GM18907 (cell line): ENCODE measurements around the gene CCDC80.
"Not testable (repeated sequence)": the region's sequence is repeated elsewhere in the genome, so short reads cannot be mapped to it uniquely, and the experiment has no call there.

Source experiments
- ATAC-seq: cut with Tn5 transposase; IDR thresholded peaks from one replicate; pipeline ENCODE4 v1.9.1; 2021; ENCODE audit warnings: mild to moderate bottlenecking, moderate library complexity; ENCODE audit not compliant: unreplicated experiment

CCDC80 gene

GRCh38 chr3:112667599-112667998, 26.7 kb upstream of the CCDC80 start:
- no peak for ATAC-seq

- not testable (repeated sequence) for ATAC-seq
Observed at GRCh38 chr3:112665009-112665408, 24.1 kb upstream of the CCDC80 start.

- ATAC-seq = no peak
Observed at GRCh38 chr3:112656043-112656442, 15.1 kb upstream of the CCDC80 start.

GRCh38 chr3:112654979-112655378, 14.0 kb upstream of the CCDC80 start:
- no peak for ATAC-seq

GRCh38 chr3:112654492-112654891, 13.5 kb upstream of the CCDC80 start:
- no peak for ATAC-seq

- no peak for ATAC-seq
Observed at GRCh38 chr3:112653881-112654300, 12.9 kb upstream of the CCDC80 start.

GRCh38 chr3:112653209-112653871, 12.4 kb upstream of the CCDC80 start:
- no peak for ATAC-seq

GRCh38 chr3:112651516-112651915, 10.6 kb upstream of the CCDC80 start:
- ATAC-seq = no peak

- ATAC-seq = no peak
Observed at GRCh38 chr3:112651071-112651470, 10.1 kb upstream of the CCDC80 start.

- ATAC-seq = no peak
Observed at GRCh38 chr3:112650482-112650881, 9.5 kb upstream of the CCDC80 start.

- no peak for ATAC-seq
Observed at GRCh38 chr3:112649478-112649735, 8.5 kb upstream of the CCDC80 start.

- ATAC-seq = no peak
Observed at GRCh38 chr3:112647122-112647521, 6.2 kb upstream of the CCDC80 start.

GRCh38 chr3:112646623-112647022, 5.7 kb upstream of the CCDC80 start:
- no peak for ATAC-seq

GRCh38 chr3:112644453-112644852, 3.5 kb upstream of the CCDC80 start:
- no peak for ATAC-seq

- no peak for ATAC-seq
Observed at GRCh38 chr3:112643621-112644240, 2.8 kb upstream of the CCDC80 start.

- ATAC-seq = peak; percentile 94
Observed at GRCh38 chr3:112642912-112643506, 2.1 kb upstream of the CCDC80 start.

GRCh38 chr3:112640276-112640929, 540 bp downstream of the CCDC80 start:
- no peak for ATAC-seq

- no peak for ATAC-seq
Observed at GRCh38 chr3:112639455-112640225, 1.3 kb downstream of the CCDC80 start.

GRCh38 chr3:112638327-112639020, 2.5 kb downstream of the CCDC80 start:
- no peak for ATAC-seq

- ATAC-seq = no peak
Observed at GRCh38 chr3:112637700-112638099, 3.2 kb downstream of the CCDC80 start.

- no peak for ATAC-seq
Observed at GRCh38 chr3:112635674-112636073, 5.3 kb downstream of the CCDC80 start.
